ENCODE results near the gene GREM2.
A peak's percentile ranks its signal among the peaks of the same experiment; 100 is the strongest.

The GREM2 gene

DNA sequence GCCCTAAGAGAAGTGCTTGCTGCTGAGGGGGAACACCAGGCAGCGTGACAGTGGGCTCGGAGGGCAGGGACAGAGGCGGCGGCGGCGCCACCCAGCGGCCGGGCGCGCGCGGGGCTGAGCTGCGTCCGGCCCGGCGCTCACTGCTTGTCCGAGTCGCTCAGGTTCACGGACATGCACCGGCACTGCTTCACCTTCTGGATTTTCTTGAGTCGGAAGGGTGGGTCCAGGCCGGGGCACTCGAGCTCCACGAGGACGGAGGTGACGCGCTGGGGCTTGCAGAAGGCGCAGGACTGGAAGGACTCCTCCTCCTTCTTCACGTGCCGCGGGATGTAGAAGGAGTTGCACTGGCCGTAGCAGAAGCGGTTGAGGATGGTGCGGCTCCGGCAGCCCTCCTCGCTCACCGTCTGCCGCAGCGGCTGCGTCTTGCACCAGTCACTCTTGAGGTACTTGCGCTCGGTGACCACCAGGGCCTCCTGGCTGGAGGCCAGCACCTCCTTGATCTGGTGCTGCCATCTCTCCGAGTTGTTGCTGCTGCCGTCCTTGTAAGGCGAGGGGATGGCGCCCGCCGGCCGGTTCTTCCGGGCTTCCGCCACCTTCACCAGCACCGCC is 119.0 kb downstream of the GREM2 start:
- peak; percentile 44 to 52 for DNase-seq (ENCODE audit: low read depth in 2 of 2)
- peak overlapping the region; percentile 8 to 39 for H3K4me3 ChIP-seq (replicated peaks in 1 of 2; ENCODE audit: low read depth in 2 of 2, low read length in 2 of 2)
- TF ChIP-seq, protein P1, sequence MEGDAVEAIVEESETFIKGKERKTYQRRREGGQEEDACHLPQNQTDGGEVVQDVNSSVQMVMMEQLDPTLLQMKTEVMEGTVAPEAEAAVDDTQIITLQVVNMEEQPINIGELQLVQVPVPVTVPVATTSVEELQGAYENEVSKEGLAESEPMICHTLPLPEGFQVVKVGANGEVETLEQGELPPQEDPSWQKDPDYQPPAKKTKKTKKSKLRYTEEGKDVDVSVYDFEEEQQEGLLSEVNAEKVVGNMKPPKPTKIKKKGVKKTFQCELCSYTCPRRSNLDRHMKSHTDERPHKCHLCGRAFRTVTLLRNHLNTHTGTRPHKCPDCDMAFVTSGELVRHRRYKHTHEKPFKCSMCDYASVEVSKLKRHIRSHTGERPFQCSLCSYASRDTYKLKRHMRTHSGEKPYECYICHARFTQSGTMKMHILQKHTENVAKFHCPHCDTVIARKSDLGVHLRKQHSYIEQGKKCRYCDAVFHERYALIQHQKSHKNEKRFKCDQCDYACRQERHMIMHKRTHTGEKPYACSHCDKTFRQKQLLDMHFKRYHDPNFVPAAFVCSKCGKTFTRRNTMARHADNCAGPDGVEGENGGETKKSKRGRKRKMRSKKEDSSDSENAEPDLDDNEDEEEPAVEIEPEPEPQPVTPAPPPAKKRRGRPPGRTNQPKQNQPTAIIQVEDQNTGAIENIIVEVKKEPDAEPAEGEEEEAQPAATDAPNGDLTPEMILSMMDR (IDR thresholded peaks at IDR 0.05; ENCODE audit: low read depth, low read length): peak; percentile 39

DNA sequence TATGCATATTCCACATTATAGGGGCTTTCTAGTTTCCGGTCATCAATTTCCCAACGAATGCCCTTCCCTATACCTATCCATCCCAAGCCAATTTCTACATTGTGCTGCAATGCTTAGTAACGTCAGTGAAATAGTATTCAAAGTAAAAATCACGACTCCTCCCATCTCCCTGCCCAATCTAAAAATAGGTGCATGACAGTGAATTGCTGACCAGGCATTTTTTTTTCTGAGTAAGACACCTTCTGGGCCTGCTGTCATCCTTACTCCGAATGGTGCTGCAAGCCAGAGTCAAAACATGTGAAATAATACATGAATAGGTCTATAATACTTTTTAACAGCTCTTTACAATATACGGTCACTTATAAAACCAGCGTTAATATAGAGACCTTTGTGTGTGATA is 120.2 kb downstream of the GREM2 start:
- TF ChIP-seq, protein P1 (IDR thresholded peaks at IDR 0.05; ENCODE audit: low read depth, low read length): no peak
- DNase-seq (ENCODE audit: low read depth in 2 of 2): no peak
- no peak overlapping the region for H3K4me3 ChIP-seq (replicated peaks in 1 of 2; ENCODE audit: low read depth in 2 of 2, low read length in 2 of 2)

DNA sequence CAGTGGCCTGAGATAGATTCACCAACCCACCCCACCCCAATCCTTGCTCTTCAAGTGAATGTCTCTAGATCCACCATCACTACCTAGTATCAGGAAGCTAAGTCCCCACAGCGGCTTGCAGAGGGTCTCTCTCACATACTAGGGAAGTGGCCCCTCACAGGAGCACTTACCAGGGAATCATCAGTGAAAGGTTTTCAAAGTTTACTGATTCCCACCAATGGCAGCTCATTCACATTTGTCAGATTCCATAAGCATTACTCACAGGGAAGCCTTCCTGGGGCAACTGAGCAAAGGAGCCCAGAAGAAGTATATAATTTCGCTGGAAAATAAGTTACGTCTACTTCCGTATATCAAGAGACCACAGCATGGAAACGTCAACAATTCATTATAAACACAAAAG is 120.8 kb downstream of the GREM2 start:
- peak; percentile 7 to 62 for DNase-seq (ENCODE audit: low read depth in 2 of 2)
- TF ChIP-seq, protein P1 (IDR thresholded peaks at IDR 0.05; ENCODE audit: low read depth, low read length): no peak
- H3K4me3 ChIP-seq (replicated peaks in 1 of 2; ENCODE audit: low read depth in 2 of 2, low read length in 2 of 2): no peak overlapping the region

DNA sequence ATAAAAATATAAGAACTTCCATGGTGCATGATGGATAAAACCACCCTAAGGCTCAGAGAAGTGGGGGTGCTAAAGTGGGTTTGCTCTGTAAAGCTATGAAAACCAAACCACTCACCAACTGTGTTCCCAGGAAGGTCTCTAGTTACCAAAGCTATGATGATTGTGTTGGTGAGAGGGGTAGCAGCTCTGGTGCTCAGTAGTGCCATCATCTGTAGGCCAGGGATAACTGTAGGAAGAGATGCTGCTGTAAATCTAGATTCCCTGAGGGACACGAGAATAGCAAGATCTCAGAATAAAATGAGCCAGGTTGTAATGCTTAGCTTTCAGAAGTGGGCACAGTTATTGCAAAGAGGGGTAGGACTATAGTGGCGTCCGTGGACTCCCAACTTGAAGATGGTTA is 124.5 kb downstream of the GREM2 start:
- TF ChIP-seq, protein P1 (IDR thresholded peaks at IDR 0.05; ENCODE audit: low read depth, low read length): no peak
- DNase-seq (ENCODE audit: low read depth in 2 of 2): no peak
- no peak overlapping the region for H3K4me3 ChIP-seq (replicated peaks in 1 of 2; ENCODE audit: low read depth in 2 of 2, low read length in 2 of 2)

DNA sequence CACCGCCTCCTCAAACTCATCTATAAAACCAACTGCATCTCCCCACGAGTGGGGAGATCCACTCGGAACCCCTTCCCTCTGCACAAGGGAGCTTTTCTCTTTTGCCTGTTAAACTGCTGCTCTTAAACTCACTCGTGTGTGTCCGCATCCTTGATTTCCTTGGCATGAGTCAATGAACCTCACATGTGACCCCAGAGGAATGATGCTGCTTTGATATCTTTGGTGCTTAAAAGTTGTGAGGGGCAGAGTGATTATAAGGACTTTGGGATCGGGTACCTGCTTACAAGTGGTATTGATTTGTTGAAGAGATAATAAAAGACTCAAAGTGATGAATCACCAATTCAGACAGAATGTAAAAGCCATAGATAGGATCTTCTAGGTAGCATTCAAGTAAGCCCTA is 125.3 kb downstream of the GREM2 start:
- H3K4me3 ChIP-seq (replicated peaks in 1 of 2; ENCODE audit: low read depth in 2 of 2, low read length in 2 of 2): no peak overlapping the region
- DNase-seq (ENCODE audit: low read depth in 2 of 2): no peak
- TF ChIP-seq, protein P1 (IDR thresholded peaks at IDR 0.05; ENCODE audit: low read depth, low read length): no peak

DNA sequence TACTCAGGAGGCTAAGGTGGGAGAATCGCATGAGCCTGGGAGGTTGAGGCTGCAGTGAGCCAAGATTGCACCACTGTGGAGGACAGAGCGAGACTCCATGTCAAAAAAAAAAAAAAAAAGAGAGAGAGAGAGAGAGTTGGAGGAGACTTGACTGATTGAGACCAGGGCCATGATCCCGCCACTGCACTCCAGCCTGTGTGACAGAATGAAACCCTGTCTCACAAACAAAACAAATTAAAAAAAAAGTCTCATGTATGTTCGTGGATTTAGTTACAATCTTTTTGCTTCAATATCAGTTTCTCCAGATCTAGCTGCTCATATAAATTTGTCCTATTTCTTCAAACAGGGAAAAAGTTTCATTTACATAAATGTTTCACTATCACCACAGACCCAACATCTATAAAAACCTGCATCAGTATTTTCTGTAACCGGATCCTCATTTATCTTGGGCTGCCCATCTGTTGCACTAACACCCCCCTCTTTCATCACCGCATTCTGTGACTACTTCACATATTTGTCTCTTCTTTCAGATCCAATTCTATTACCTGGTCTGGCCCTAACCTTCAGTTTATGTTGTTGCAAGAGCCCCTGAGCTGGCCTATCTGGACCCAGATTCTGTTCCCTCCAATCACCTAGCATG is 127.0 kb downstream of the GREM2 start:
- H3K4me3 ChIP-seq (replicated peaks in 1 of 2; ENCODE audit: low read depth in 2 of 2, low read length in 2 of 2): no peak overlapping the region
- DNase-seq (ENCODE audit: low read depth in 2 of 2): no peak
- TF ChIP-seq, protein P1 (IDR thresholded peaks at IDR 0.05; ENCODE audit: low read depth, low read length): no peak
